Activated CD4-positive, alpha-beta T cell treated with anti-CD3 and anti-CD28 coated beads, Interleukin-2, amount 50 U/mL, for 16 hours (primary cell): ENCODE data around the gene RAB26.

Experiments
- DNase-seq: peaks from one replicate; pipeline ENCODE4 v3.0.0-alpha.2; 2020

The RAB26 gene

DNA sequence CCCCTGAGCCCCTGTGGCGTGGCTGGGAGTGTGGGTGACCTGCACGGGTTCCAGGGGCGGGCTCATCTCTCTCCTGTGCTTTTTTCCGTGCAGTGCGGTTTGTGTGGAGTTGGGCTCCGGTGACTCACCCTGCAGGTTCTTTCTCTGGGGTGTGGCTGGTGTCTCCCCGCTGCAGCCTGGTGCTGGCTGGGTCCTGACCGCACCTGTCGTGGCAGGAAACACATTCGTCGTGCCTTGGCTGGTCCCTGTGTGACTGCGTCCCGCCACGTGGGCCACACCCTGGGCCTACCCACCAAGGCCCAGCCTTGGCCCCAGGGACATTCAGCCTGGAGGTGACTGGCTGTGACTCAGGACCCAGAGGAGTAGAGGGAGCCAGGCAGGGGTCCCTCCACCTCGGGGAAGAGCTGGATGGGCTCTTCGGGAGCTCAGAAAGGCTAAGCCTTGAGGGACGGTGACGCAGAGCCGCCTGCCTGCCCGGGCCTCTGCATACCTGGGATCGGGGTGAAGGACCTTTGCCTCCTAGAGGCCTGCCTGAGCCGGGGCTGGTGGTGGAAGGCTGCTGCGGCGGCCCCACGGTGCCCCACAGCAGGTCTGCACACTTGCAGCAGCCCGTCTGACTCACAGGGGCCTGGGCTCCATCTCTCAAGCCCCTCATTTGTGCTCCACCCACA lies 14.9 kb downstream of the RAB26 start:
- no peak for DNase-seq

DNA sequence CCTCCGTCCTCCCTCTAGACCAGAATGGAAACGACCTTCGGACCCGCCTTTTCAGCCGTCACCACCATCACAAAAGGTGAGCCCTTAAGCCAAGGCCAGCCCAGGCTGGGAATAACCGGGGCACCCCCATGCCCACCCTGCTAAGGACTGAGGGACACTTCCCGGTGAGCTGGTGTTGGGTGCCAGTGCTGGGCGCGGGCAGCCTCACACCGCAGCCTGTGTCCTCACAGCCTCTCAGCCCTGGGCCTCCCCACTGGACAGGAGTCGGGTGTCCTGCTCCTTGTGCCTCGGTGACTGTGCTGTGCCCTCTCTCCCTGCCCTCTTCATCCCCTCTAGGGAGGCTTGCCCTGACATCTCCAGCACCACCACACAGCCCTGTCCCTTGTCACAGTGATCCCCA lies 17.4 kb downstream of the RAB26 start:
- DNase-seq, result no peak

DNA sequence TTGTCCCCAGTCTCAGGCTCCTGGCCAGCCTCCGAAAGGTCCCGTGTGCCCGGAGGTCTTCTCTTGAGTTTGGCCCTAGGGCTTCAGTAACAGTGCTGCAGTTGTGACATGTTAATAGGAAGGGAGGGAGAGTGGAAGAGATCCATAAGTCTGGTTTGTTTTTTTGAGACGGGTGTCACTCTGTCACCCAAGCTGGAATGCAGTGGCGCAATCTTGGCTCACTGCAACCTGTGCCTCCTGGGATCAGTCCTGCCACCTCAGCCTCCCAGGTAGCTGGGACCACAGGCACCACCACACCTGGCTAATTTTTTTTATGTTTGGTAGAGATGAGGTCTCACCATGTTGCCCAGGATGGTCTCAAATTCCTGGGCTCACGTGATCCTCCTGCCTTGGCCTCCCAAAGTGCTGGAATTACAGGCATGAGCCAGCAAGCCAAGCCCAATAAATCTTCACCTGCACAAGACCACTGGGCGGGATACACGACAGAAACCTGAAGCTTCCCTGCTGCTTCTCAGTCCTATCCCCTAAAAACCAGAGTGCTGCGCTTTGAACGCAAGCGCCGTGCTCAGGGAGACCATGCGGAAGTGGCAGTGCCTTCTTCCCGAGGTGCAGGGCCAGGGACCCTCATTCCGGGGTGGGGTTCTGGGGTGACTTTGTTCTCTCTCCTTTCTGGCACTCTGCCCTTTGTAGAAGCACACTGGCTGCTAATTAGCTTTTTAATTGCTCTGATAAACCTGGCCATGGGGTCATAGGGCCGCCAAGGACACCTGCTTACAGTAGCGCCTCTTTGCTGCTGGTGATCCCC lies 18.0 kb downstream of the RAB26 start:
- no peak for DNase-seq

DNA sequence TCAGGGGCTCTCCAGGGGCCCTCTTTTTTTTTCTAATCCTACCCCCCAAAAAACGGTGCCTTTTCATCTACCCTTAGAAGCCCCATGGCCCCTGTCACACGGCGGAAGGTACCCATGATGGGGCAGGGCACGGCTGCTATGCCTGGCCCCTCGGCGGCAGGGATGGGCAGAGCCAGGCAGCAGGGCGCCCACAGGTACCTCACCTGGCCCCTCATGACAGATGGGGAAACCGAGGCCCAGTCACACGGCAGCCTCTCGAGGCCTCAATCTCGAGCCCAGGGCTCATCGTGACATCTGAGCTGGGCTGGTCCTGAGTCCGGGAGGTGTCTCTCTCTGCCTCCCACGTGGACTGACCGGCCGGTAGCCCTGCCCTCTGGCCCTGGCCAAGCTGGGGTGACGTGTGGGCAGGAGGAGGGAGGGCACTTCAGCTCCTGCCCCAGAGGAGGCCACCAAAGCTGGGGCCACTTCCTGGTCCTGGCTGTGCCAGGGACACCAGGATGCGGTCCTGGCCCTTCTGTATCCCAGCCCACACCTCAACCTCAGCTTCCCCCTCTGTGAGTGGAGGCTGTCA lies 18.7 kb downstream of the RAB26 start:
- no peak for DNase-seq

DNA sequence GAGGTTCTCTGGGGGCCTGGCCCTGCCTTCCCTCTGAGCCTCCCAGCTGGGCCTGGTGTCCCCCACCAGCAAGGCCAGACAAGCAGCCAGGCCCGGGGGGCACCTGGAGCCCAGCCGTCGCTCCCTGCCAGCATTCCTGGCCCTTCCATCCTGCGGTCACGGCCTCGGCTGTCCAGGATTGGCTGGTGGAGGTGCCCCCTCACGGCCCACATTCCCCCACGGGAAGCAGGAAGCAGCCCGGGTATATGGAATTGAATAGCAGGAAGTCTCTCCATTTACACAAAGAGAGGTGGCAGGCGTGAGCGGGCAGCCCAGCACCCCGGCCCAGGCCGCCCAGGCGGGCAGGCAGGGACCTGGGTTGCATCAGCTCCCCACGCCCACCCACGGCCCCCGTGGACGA lies 21.7 kb downstream of the RAB26 start:
- DNase-seq, result no peak

DNA sequence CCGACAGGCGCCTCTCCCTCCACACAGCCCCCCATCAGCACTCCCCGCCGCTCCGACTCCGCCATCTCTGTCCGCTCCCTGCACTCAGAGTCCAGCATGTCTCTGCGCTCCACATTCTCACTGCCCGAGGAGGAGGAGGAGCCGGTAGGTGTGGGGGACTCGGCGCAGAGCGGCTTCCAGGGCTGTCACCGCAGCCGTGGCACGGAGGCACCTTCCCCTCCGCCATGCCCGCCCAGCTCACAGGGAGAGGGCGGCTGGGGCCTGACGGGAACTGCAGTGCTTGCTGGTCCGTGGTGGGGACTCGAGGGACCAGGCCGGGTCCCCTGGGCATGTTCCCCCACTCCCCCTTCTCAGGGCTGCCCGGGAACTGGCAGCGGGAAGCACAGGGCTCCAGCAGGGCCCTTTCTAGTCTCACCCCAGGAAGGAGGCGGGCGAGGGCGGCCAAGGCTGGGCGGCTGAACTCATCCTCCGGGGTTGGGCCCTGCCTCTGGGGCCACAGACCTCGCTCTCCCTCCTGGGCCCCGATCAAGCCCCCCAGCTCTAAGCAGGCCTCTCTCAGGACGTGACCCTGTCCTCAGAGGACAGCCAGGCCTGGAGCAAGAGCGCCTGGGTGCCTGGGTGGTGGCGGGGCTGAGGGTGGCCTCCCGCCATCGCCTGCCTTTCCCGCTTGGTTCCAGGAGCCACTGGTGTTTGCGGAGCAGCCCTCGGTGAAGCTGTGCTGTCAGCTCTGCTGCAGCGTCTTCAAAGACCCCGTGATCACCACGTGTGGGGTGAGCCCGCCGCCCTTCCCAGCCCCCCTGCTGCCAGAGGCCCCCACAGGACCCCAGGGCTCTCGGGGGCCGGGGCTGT lies 22.4 kb downstream of the RAB26 start:
- no peak for DNase-seq

DNA sequence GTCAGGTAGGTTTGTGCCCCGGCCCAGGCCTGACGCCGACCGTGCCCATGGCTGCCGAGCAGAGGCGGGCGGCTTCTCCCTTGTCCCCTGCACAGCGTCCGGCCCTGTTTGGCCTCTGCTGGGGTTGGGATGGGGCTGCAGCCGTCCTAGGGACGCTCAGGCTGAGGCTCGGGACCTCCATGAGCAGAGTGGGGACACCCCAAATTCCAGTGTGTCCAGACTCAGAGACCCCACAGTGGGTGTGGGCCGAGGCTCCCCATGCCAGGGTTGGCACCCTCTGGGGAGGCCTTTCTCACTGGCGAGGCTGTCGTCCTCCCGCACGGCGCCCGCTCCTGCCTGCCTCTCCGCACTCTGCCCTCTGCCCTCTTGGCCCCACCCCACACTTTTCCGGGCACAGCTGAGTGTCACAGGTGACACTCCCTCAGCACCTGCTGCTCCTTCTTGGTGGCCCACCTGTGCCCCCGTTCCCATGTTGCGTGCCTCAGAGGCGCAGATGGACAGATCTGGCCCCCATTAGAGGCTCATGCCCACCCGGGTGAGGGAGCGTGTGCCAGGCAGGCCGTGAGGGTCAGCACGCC lies 23.3 kb downstream of the RAB26 start:
- no peak for DNase-seq

DNA sequence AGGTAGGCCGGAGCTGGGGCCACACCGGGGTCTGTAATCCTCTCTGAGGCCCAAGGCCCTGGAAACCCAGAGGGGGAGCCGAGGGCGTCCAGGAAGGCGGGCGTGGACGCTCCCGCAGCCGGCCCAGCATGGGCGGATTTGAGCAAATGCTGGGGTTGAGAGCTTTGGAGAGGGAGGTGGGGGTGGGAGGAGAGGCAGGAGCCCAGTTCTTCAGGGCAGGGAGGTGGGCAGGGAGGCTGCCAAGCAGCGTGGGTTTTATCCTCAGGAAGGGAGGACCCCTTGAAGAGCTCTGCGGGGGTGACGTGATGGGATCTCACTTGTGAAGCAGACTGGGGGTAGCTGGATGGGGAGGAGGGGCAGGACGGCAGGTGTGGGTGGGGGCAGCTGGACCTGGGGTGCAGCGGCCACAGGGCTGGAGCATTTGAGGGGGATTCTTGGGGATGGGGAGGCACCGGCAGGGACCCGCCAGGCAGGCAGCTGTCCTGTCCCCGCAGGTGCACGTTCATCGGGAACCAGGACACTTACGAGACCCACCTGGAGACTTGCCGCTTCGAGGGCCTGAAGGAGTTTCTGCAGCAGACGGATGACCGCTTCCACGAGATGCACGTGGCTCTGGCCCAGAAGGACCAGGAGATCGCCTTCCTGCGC lies 24.4 kb downstream of the RAB26 start:
- no peak for DNase-seq

DNA sequence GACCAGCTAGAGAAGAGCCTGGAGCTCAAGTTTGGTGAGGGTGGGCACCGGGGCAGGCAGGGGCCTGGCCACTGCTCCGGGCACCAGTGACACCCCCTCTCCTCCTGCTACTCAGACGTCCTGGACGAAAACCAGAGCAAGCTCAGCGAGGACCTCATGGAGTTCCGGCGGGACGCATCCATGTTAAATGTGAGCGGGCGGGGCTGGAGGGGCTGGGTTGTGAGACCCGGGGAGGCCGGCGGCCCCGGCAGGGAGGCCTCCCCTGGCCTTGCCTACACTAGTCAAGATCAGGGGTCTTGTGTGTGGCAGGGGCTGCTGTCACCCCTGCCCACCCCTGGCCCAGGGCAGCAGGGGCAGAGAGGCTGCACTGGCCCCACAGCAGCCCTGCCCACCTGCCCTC lies 24.9 kb downstream of the RAB26 start:
- DNase-seq, result no peak

DNA sequence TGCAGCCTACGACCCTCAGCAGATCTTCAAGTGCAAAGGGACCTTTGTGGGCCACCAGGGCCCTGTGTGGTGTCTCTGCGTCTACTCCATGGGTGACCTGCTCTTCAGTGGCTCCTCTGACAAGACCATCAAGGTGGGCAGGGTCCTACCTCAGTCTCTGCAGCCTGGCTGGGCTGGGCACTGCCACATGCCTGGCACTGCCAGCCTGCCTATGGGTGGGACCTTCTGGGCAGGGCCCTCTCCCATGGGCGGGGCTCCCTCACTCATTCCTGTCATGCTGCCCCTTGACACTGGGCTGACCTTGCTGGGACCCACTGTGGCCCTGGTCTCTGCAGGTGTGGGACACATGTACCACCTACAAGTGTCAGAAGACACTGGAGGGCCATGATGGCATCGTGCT lies 25.5 kb downstream of the RAB26 start:
- no peak for DNase-seq

DNA sequence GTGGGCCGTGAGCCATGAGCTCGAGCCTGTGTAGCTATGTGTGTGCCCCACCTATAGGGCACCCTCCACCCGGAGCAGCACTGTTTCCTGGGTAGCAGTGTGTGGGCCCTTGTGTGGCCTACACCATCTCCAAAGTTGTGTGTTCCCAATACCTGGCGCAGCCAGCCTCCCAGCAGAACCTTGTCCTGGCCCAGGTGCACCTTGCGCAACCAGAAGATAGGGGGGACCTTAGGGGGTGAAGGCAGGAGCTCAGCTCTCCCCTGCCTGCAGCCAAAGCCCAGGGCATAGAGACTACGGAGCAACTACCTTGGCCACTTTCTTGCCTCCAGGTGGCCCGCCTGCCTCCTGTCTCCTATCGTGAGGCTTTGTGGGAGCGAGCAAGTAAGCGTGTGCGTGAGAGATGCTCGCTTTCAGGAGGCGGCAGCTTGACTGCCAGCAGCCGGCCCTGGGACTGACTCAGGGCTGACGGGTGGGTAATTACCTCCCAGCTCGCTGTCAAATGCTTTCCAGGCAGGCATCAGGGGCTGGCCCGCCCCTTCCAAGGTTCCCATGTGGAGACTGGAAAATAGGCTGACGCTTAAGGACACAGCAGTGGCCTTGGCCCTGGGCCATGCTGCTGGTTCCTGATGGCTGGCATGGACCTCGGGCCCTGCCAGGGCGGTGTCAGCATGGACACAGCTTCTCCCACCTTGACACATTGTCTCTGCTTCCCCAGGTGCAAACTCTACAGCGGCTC lies 26.1 kb downstream of the RAB26 start:
- DNase-seq, result no peak

DNA sequence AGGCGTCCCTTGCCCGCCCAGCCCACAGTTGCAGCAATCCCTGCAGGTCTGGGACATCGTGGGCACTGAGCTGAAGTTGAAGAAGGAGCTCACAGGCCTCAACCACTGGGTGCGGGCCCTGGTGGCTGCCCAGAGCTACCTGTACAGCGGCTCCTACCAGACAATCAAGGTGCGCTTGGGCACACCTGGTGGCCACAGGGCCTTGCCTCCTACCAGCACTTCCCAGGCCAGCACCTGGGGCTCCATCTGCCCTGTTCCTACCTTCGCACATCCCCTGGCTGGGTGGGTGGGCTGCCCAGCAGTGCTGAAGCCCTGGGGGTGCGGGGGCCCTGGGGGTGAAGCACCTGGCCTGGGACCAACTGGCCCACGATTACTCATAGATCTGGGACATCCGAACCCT lies 27.0 kb downstream of the RAB26 start:
- no peak for DNase-seq

DNA sequence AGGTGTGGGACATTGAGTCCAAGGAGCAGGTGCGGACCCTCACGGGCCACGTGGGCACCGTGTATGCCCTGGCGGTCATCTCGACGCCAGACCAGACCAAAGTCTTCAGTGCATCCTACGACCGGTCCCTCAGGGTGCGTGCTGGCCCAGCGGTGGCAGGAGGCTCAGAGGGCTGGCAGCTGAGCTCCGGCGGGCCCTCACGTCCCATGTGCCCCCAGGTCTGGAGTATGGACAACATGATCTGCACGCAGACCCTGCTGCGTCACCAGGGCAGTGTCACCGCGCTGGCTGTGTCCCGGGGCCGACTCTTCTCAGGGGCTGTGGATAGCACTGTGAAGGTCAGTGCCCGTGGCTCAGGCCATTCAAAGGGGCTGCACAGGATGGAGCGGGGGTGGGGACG lies 27.6 kb downstream of the RAB26 start:
- DNase-seq, result no peak

DNA sequence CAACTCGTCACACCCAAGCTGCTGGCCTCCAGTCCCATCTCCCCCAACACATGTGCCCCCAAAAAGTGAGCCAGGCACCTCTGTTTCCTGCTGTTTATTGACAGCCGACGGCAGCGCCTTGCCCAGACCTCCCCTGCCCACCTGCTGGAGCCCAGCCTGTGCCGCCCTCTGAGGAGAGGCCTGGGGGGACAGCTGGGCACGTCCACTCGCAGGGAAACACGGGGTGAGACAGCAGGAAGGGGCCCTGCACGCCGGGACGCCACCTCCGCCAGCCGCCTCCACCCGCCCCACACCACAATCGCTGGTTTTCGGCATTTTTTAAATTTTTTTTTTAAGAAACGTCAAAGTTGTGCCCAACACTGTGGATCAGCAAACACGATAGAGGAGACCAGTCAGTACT lies 28.7 kb downstream of the RAB26 start:
- DNase-seq, result no peak

DNA sequence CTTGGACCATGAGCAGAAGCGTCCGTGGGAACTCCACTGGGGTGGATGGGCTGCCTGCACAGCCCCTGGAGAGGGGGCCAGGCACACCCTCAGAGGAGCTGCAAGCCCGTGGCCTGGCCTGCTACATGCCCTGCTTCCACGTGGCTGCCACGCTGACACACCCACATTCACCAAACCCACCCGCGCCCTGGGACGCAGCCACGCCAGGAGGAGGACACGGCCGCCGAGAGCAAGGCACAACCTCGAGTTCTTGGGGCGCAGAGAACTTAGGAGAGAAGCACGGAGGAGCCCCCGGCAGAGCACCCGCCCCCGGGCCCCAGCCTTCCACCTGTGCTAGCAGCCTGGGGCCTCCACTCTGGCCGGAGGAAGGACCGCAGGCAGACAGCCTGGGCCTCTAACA lies 29.1 kb downstream of the RAB26 start:
- DNase-seq, result no peak

DNA sequence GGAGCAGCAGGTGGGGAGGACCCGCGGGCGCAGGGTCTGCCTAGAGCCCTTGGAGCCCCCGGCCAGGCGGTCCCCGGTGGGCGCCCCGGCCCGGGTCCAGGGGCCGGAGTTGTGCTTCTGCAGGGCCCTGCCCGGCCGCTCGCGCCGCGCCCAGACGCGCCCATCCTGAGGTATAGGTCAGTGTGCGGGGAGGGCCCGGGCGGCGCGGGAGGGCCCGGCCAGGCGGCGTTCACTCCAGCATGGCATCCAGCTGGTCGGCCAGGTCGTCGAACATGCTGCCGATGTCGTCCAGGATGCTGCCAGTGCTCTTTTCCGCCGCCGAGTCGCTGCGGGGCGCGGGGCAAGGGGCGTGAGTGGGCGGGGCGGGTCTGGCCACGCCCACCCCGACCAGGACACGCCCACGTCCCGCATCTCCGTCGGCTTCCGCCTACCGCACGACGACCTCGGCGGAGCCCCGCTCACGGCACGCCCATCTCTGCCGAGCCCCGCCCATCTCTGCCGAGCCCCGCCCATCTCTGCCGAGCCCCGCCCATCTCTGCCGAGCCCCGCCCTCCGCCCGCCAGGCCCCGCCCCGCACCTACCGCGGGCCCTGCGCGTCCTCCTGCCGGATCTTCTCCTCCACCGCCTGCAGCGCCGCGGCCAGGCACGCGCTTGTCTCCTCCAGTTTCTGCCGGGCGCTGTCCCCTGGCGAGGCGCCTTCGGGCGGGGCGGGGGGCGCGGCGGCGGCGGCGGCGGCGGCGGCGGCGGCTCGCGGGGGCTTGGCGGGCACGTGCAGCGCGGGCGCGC lies 30.1 kb downstream of the RAB26 start:
- DNase-seq, result peak; percentile 55

DNA sequence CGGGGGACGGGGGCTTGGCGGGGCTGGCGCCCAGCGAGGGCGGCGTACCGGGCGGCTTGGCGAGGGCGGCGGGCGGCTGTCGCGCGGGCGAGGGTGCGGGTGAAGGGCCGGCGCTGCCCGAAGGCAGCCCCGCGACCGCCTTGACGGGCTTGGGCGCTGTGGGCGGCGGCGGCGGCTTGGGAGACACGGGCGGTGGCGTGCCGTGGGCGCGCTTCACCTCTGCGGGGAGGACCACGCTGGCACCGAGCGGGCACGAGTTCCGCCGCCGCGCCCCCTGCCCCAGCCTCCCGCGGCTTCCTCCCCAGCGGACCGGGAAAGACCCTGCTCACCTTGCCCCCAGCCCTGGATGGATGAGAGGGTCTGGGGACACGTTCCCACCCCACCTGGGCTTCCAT lies 30.7 kb downstream of the RAB26 start:
- DNase-seq, result no peak

DNA sequence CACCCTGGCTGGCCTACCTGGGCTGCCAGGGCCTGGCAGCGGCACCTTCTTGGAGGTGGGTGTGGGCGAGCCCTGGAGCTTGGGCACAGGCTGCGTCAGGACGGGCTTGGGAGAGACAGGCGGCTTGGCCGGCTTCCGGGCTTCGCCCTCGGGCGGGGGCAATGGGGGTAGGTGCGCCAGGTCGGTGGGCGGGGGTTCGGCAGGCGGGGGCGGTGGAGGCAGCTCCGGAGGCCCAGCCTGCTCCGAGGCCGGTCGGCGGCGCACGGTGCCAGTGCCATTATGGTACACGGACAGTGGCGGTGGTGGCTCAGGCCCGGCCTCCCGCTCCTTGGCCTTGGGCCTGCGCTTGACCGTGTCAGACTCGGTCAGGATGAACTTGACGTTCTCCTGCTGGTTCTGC lies 31.2 kb downstream of the RAB26 start:
- DNase-seq, result no peak

DNA sequence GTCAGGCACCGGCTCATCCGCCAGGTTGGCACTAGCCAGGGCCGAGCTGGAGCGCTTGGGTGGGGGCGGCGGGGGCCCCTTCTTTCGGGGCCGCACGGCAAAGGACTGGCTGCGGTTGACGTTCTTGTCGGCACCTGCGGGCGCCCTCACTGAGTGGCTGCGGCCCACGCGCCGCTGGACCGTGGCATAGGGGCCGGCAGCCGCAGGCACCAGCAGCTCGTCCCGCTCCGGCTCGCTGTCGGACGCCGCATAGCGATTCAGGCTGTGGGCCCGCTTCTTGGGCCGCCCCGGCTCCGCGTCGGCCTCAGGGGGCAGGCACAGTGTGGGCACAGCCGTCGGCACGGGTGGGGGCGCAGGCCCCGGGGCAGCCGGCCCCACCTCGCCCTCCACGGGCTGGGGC lies 32.0 kb downstream of the RAB26 start:
- no peak for DNase-seq

DNA sequence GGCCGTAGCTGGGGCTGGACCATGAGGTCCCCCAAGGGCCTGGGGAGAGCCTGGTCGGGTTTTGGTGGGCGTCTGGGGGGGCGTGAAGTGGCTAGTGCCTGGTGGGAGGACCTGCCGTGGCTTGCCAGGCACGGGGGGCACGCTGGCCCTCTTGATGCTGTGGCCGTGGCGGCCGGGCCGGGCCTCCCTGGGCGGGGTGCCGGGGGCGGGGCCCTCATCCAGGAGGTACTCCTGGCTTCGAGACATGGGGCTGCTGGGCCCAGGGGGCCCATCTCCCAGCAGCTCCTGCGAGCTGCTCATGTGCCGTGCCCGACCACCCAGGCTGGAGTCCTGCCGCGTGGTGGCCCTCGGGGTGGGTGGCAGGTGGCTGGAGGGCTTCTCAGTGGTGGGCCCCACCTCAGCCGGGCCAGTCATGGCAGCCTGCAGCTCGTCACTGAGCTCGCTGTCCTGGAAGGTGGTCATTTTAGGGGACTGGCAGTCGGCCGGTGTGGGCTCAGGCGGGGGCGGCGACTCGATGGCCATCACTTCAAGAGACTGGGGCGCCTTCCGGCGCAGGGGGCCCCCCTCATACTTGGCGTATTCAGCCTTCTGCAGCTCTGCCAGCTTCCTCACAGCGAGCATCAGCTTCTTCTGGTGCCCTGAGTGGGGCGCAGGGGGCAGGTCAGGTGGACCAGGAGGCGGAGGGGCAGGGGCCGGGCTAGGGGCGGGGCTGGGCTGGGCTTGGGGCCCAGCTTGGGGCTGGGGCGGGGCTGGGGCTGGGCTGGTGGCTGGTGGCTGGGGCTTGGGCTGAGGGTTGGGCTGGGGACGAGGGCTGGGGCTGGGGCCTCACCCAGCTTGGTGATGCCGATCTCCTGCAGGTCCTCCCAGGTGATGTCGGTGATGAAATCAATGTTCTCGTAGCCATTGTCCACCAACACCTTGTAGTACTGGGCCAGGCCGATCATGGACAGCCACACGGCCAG lies 32.8 kb downstream of the RAB26 start:
- no peak for DNase-seq
